HFF-Myc (cell line): Measurements from ENCODE around the gene GNAI1.

Experiments used
- DNase-seq: peaks from one replicate; pipeline ENCODE4 v3.0.0-alpha.2; 2011; ENCODE audit warnings: low read depth; ENCODE audit errors: extremely low read depth
- H3K4me3 ChIP-seq: replicated peaks from 2 replicates; pipeline ENCODE4 v1.5.1; 2011; ENCODE audit warnings: low read depth, mild to moderate bottlenecking, control low read depth, low read length
- TF ChIP-seq, protein P1 (sequence below): IDR thresholded peaks from 2 replicates; pipeline ENCODE4 v1.5.1; 2012; ENCODE audit warnings: mild to moderate bottlenecking, low read depth, low read length, control low read depth; ENCODE audit errors: missing control alignments

The GNAI1 gene

DNA sequence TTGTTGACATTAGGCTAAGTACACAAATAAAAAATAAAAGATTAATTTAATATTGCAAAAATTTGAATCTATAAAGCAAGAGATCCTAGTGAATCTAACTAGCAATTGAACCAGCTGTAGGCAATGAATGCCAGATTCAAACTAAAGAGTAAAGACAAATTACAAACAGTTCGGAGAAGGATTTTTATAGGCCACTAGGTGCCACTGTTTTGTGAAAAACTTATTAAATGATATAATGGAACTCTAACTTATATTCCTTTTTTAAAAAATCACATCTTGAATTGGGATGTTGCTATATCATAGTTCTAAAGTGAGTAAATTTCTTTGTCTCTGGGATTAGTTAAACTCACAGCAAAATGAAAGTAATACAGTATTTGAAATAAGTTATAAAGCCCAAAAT is 39.1 kb upstream of the GNAI1 start:
- H3K4me3 ChIP-seq, result no peak overlapping the region
- no peak for DNase-seq
- TF ChIP-seq, protein P1, sequence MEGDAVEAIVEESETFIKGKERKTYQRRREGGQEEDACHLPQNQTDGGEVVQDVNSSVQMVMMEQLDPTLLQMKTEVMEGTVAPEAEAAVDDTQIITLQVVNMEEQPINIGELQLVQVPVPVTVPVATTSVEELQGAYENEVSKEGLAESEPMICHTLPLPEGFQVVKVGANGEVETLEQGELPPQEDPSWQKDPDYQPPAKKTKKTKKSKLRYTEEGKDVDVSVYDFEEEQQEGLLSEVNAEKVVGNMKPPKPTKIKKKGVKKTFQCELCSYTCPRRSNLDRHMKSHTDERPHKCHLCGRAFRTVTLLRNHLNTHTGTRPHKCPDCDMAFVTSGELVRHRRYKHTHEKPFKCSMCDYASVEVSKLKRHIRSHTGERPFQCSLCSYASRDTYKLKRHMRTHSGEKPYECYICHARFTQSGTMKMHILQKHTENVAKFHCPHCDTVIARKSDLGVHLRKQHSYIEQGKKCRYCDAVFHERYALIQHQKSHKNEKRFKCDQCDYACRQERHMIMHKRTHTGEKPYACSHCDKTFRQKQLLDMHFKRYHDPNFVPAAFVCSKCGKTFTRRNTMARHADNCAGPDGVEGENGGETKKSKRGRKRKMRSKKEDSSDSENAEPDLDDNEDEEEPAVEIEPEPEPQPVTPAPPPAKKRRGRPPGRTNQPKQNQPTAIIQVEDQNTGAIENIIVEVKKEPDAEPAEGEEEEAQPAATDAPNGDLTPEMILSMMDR, result no peak

- TF ChIP-seq, protein P1, result no peak
- DNase-seq, result no peak
These were observed 36.9 kb upstream of the GNAI1 start for GRCh38 chr7:80097756-80098155.

GRCh38 chr7:80098795-80099194 is 35.8 kb upstream of the GNAI1 start:
- no peak for DNase-seq
- TF ChIP-seq, protein P1, result peak; percentile 19
- H3K4me3 ChIP-seq, result no peak overlapping the region

More at GRCh38 chr7:80097756-80098155, 36.9 kb upstream of the GNAI1 start:
- H3K4me3 ChIP-seq, result no peak overlapping the region

GRCh38 chr7:80100254-80100653 is 34.4 kb upstream of the GNAI1 start:
- no peak for DNase-seq
- H3K4me3 ChIP-seq, result no peak overlapping the region
- TF ChIP-seq, protein P1, result no peak

GRCh38 chr7:80105701-80106408 is 28.8 kb upstream of the GNAI1 start:
- H3K4me3 ChIP-seq, result no peak overlapping the region
- DNase-seq, result no peak
- TF ChIP-seq, protein P1, result no peak

- no peak overlapping the region for H3K4me3 ChIP-seq
- DNase-seq, result no peak
These were observed 28.0 kb upstream of the GNAI1 start for GRCh38 chr7:80106498-80107113.

More at GRCh38 chr7:80106498-80107113, 28.0 kb upstream of the GNAI1 start:
- TF ChIP-seq, protein P1, result no peak
